GM12874 (cell line): Measurements from ENCODE around the gene CDK14.

Experiments used
- CTCF ChIP-seq: IDR thresholded peaks from 2 replicates; pipeline ENCODE4 v1.5.1; 2011; ENCODE audit warnings: low read depth, mild to moderate bottlenecking, control low read depth, low read length, moderate library complexity; ENCODE audit not compliant: insufficient read depth

CDK14 gene

GRCh38 chr7:90584378-90584777, 11.7 kb upstream of the CDK14 start:
- TF ChIP-seq CTCF = no peak

- no peak for TF ChIP-seq CTCF
Observed at GRCh38 chr7:90586091-90586490, 10.0 kb upstream of the CDK14 start.

- TF ChIP-seq CTCF = no peak
Observed at GRCh38 chr7:90587766-90588165, 8.4 kb upstream of the CDK14 start.

- no peak for TF ChIP-seq CTCF
Observed at GRCh38 chr7:90592033-90592432, 4.1 kb upstream of the CDK14 start.

GRCh38 chr7:90593205-90593604, 2.9 kb upstream of the CDK14 start:
- no peak for TF ChIP-seq CTCF

GRCh38 chr7:90594751-90595317, 1.3 kb upstream of the CDK14 start:
- TF ChIP-seq CTCF = no peak

- no peak for TF ChIP-seq CTCF
Observed at GRCh38 chr7:90595342-90595800, 750 bp upstream of the CDK14 start.
